ENCODE results near the gene KDM8.

GRCh38 chr16:27161398-27161797 lies 41.9 kb upstream of the KDM8 start:
- no peak for TF ChIP-seq CTCF (conservative IDR thresholded peaks at IDR 0.05; ENCODE audit: low read depth, low read length)
- TF ChIP-seq EZH2 (IDR thresholded peaks at IDR 0.05; ENCODE audit: low read length, unreplicated experiment), result no peak
- TF ChIP-seq EZH2phosphoT487 (IDR thresholded peaks at IDR 0.05; ENCODE audit: borderline replicate concordance, low read length), result no peak
